HG02798 (cell line): ENCODE data around the gene ARHGAP26.

ENCODE experiments used
- ATAC-seq: cut with Tn5 transposase; IDR thresholded peaks from one replicate; pipeline ENCODE4 v1.9.1; 2021; ENCODE audit warnings: mild to moderate bottlenecking; ENCODE audit not compliant: unreplicated experiment, poor library complexity

Gene ARHGAP26, protein sequence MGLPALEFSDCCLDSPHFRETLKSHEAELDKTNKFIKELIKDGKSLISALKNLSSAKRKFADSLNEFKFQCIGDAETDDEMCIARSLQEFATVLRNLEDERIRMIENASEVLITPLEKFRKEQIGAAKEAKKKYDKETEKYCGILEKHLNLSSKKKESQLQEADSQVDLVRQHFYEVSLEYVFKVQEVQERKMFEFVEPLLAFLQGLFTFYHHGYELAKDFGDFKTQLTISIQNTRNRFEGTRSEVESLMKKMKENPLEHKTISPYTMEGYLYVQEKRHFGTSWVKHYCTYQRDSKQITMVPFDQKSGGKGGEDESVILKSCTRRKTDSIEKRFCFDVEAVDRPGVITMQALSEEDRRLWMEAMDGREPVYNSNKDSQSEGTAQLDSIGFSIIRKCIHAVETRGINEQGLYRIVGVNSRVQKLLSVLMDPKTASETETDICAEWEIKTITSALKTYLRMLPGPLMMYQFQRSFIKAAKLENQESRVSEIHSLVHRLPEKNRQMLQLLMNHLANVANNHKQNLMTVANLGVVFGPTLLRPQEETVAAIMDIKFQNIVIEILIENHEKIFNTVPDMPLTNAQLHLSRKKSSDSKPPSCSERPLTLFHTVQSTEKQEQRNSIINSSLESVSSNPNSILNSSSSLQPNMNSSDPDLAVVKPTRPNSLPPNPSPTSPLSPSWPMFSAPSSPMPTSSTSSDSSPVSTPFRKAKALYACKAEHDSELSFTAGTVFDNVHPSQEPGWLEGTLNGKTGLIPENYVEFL

GRCh38 chr5:142769793-142770649, at the start of gene ARHGAP26:
Gene ARHGAP26, plus strand, starts transcription at chr5:142770377. Its CDS starts 385 bp downstream, at chr5:142770762.
- ATAC-seq, result peak; percentile 97

- ATAC-seq, result no peak
Observed at GRCh38 chr5:142720641-142721271, 49.4 kb upstream of the ARHGAP26 start.

GRCh38 chr5:142722146-142722545, 48.0 kb upstream of the ARHGAP26 start:
- no peak for ATAC-seq

DNA sequence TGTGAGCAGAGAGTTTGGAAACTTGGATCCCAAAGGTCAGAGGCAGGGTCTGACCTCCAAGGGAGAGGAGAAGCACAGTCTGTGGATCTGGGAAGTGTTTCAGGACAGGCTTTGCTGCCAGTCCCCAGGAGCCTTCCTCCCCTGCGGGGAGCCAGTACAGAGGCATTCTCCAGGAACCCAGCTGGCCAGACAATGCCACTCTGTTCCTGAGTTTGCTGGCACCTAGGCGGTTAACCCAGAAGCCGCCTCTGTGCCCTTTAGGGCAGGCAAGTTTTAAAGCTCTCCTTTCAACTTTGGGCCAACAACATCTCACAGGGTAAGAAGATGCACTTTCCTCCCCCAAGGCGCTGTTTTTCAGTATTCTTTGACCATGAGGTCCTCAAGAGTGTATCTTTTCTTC, 47.3 kb upstream of the ARHGAP26 start:
- ATAC-seq, result no peak

- ATAC-seq, result no peak
Observed at GRCh38 chr5:142724821-142725220, 45.4 kb upstream of the ARHGAP26 start.

DNA sequence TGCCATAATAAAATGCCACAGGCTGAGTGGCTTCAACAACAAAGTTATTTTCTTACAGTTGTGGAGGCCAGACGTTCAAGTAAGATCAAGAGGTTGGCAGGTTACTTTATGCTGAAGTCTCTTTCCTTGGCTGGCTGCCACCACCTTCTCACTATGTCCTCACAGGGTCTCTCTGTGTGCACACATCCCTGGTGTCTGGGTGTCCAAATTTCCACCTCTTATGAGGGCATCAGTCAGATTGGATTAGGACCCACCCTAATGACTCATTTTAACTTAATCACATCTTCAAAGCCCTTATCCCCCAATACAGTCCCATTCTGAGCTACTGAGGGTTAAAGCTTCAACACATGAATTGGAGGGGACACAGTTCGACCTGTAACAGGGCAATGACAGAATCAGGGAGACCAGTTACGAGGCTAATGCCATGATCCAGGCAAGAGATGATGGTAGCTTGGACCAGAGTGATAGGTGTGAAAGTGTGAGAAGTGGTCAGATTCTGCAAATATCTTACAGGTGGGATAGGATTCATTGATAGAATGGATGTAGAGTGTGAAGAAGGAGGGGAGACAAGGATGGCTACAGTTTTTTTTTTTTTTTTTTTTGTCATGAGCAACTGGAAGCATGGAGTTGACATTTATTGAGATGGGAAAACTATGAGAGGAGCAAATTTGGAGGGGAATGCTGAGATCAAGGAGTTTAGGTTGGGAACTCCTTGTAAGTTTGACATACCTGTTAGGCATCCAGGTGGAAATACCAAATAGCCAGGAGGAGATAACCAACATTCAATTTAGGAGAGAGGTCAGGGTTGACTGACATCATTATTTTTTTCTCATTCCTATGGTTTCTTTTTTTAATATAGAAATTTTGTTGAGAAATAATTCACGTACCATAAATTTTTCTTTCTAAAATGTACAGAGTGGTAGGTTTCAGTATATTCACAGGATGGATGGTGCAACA, 44.7 kb upstream of the ARHGAP26 start:
- ATAC-seq, result no peak

DNA sequence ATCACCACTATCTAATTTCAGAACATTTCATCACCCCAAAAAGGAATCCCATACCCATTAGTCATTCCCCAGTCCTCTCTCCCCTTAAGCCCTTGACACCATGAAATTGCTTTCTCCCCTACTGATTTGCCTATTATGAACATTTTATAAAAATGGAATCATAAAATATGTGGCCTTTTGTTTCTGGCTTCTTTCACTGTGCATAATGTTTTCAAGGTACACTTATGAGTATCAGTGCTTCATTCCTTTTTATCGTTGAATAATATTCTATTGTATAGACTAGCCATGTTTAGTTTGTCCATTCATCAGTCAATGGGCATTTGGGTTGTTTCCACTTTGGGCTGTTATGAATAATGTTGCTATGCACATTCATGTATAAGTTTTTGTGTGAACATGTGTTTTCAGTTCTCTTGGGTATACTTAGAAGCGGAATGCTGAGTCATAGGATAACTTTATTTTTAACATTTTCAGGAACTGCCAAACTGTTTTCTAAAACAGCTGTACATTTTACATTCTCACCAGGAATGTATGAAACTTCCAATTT, 43.9 kb upstream of the ARHGAP26 start:
- ATAC-seq, result peak; percentile 52

GRCh38 chr5:142727735-142728047, 42.5 kb upstream of the ARHGAP26 start:
- no peak for ATAC-seq

- ATAC-seq, result no peak
Observed at GRCh38 chr5:142735323-142736246, 34.6 kb upstream of the ARHGAP26 start.

GRCh38 chr5:142736247-142736632, 33.9 kb upstream of the ARHGAP26 start:
- no peak for ATAC-seq

GRCh38 chr5:142737179-142737578, 33.0 kb upstream of the ARHGAP26 start:
- ATAC-seq, result no peak

DNA sequence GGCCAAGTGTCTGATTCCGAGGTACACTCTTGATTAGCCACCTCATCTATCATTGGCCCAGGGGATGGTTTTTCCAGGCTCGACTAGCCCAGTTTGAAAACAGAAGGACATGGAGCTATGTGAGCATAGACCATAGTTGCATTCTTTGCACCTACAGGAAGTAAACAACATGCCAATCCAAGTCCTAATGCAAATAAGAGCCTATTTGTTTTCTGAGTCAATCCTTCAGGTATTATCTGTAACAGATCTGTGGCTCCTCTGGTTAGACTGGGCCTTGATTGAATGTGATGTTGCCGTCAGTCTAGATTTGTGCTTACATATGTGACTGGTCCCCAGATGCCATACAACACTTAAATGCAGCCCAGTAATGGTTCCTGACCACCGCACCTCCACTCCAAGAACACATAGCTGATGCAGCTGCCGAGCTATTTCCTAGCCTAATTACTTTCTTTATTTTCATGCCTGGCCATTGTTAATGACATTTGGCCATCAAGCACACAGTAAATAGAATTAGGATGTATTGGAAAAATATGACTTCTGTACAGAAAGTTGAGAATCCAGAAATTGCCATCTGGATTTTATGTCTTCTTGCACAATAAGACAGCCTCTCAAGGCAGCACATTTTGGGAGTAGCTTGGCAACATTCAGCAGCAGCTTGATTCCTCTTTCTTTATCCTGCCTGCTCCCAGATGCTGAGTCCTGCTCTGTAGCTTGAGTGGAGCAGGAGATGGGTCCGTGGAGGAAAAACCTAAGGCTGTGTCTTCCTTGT, 29.5 kb upstream of the ARHGAP26 start:
- ATAC-seq, result no peak

GRCh38 chr5:142743592-142744441, 26.4 kb upstream of the ARHGAP26 start:
- ATAC-seq, result no peak

- no peak for ATAC-seq
Observed at GRCh38 chr5:142745268-142745667, 24.9 kb upstream of the ARHGAP26 start.

- ATAC-seq, result no peak
Observed at GRCh38 chr5:142746532-142747433, 23.4 kb upstream of the ARHGAP26 start.
